ENCODE measurements around the gene ZFAND3. TPM values are rescaled to one million over a fixed set of nuclear protein-coding genes. Genes with fewer than 3 reads are reported as not detected.

The ZFAND3 gene
- total RNA-seq, 1 donor from 2014 or later, result 32.7 TPM

- no peak for TF ChIP-seq CTCF (IDR thresholded peaks at IDR 0.05)
- peaks cover 0 to 5% of the 10 kb centered on the region in 2 donors for H3K9me3 ChIP-seq
- intact Hi-C loops (cut with DNase I), result no loop called here
Measured at GRCh38 chr6:38024908-38025307, 205.4 kb downstream of the ZFAND3 start.

GRCh38 chr6:38025451-38025850 is 205.9 kb downstream of the ZFAND3 start:
- TF ChIP-seq CTCF (IDR thresholded peaks at IDR 0.05), result no peak
- Histone ChIP-seq H3K4me1 (no peaks in the 10 kb centered on the region), H3K36me3 (no peaks in the 10 kb centered on the region), H3K9me3 (peaks cover 0 to 5% of the 10 kb centered on the region in 2 donors), H3K27me3 (no peaks in the 10 kb centered on the region), H3K4me3 (no peak overlapping the region), H3K27ac (no peak overlapping the region)
- intact Hi-C loops (cut with DNase I), result no loop called here
- no peak for DNase-seq (ENCODE audit: low spot score in 2 of 2)

More at GRCh38 chr6:38024908-38025307, 205.4 kb downstream of the ZFAND3 start:
- H3K4me1 ChIP-seq, result no peaks in the 10 kb centered on the region
- H3K36me3 ChIP-seq, result no peaks in the 10 kb centered on the region
- no peak for DNase-seq (ENCODE audit: low spot score in 2 of 2)
- H3K4me3 ChIP-seq, result no peak overlapping the region
- H3K27me3 ChIP-seq, result no peaks in the 10 kb centered on the region
- no peak overlapping the region for H3K27ac ChIP-seq

- intact Hi-C loops (cut with DNase I), result no loop called here
- H3K9me3 ChIP-seq, result peaks cover 0 to 5% of the 10 kb centered on the region in 2 donors
- H3K4me1 ChIP-seq, result no peaks in the 10 kb centered on the region
- TF ChIP-seq CTCF (IDR thresholded peaks at IDR 0.05), result no peak
- H3K27ac ChIP-seq, result no peak overlapping the region
- H3K27me3 ChIP-seq, result no peaks in the 10 kb centered on the region
- H3K36me3 ChIP-seq, result no peaks in the 10 kb centered on the region
- H3K4me3 ChIP-seq, result no peak overlapping the region
- no peak for DNase-seq (ENCODE audit: low spot score in 2 of 2)
Measured at GRCh38 chr6:38027685-38028373, 208.3 kb downstream of the ZFAND3 start.

GRCh38 chr6:38030380-38030779 is 210.9 kb downstream of the ZFAND3 start:
- Histone ChIP-seq H3K9me3 (no peaks in the 10 kb centered on the region), H3K36me3 (no peaks in the 10 kb centered on the region), H3K4me1 (no peaks in the 10 kb centered on the region), H3K27me3 (no peaks in the 10 kb centered on the region), H3K4me3 (no peak overlapping the region), H3K27ac (no peak overlapping the region)
- no peak for DNase-seq (ENCODE audit: low spot score in 2 of 2)
- no peak for TF ChIP-seq CTCF (IDR thresholded peaks at IDR 0.05)
- intact Hi-C loops (cut with DNase I), result loop anchor here (10.0 kb wide), 1 partner anchor 464 kb away; no protein-coding TSS in a partner anchor

- H3K27me3 ChIP-seq, result no peaks in the 10 kb centered on the region
- no peaks in the 10 kb centered on the region for H3K4me1 ChIP-seq
- H3K9me3 ChIP-seq, result no peaks in the 10 kb centered on the region
- intact Hi-C loops (cut with DNase I), result loop anchor here (10.0 kb wide), 1 partner anchor 462 kb away; no protein-coding TSS in a partner anchor
- no peak overlapping the region for H3K4me3 ChIP-seq
- no peak for TF ChIP-seq CTCF (IDR thresholded peaks at IDR 0.05)
- no peak overlapping the region for H3K27ac ChIP-seq
- DNase-seq (ENCODE audit: low spot score in 2 of 2), result no peak
- H3K36me3 ChIP-seq, result no peaks in the 10 kb centered on the region
Measured at GRCh38 chr6:38032797-38033196, 213.3 kb downstream of the ZFAND3 start.

All from ascending aorta (tissue), 2 donors.